B cell (primary cell): ENCODE results near the gene GCKR. TPM values are rescaled to one million over a fixed set of nuclear protein-coding genes. Genes with fewer than 3 reads are reported as not detected.

Source experiments
- ATAC-seq: fragments of 200-7000 bp; cut with Tn5 transposase; one replicate; pipeline ENCODE4 v1.10.0; 2021; ENCODE audit warnings: low read depth, mild to moderate bottlenecking, moderate number of reproducible peaks, moderate library complexity
- CTCF ChIA-PET: fragments of 350-600 bp; sonication (Branson Sonifier 250); formaldehyde crosslinking; loops from one replicate; lab custom pipeline; 2021; ENCODE audit warnings: antibody characterized with exemption, inconsistent platforms; lab: Charles Lee
- POLR2A ChIA-PET: fragments of 350-600 bp; sonication (Branson Sonifier 250); formaldehyde crosslinking; loops from one replicate; lab custom pipeline; 2021; ENCODE audit warnings: antibody characterized with exemption; lab: Charles Lee
- DNase-seq: peaks from one replicate; pipeline ENCODE4 v3.0.0; 2013
- H2AFZ ChIP-seq: 2 replicates; pipeline ENCODE4 v1.6.1; 2012; ENCODE audit warnings: mild to moderate bottlenecking, low read depth, low read length; ENCODE audit not compliant: insufficient read depth, poor library complexity, severe bottlenecking
- H3K27ac ChIP-seq, 2 donors: 1 replicate in 1 of 2; 2 replicates in 1 of 2; pipeline ENCODE4 v1.5.1; 2012 to 2013; ENCODE audit warnings: low read length in 2 of 2, mild to moderate bottlenecking in 2 of 2, moderate library complexity in 1 of 2
- H3K27me3 ChIP-seq, 4 experiments: fragments of 200-600 bp in 1 of 4; sonication (generic) in 1 of 4; replicated peaks in 1 of 4; 1 replicate in 2 of 4; 2 replicates in 2 of 4; pipeline versions ENCODE4 v1.6.1 to v1.7.0; 2013 to 2016; ENCODE audit warnings: low read length in 3 of 4, mild to moderate bottlenecking in 2 of 4, mixed read lengths in 1 of 4, moderate library complexity in 1 of 4; ENCODE audit not compliant: insufficient read depth in 4 of 4, control insufficient read depth in 3 of 4; ENCODE audit errors: control extremely low read depth in 1 of 4
- H3K36me3 ChIP-seq, 2 experiments: replicated peaks in 1 of 2; 1 replicate in 1 of 2; 2 replicates in 1 of 2; pipeline versions ENCODE4 v1.6.1 to v1.7.1; 2013; ENCODE audit warnings: low read length in 1 of 2; ENCODE audit not compliant: insufficient read depth in 2 of 2, control insufficient read depth in 1 of 2; ENCODE audit errors: control extremely low read depth in 1 of 2, extremely low read depth in 1 of 2
- H3K4me1 ChIP-seq, 2 donors: fragments of 200-600 bp in 1 of 2; sonication (generic) in 1 of 2; 1 replicate in 1 of 2; 2 replicates in 1 of 2; pipeline versions ENCODE4 v1.5.1 to v1.6.1; 2013 to 2017; ENCODE audit warnings: low read length in 2 of 2; ENCODE audit not compliant: control insufficient read depth in 2 of 2, insufficient read depth in 2 of 2
- H3K4me2 ChIP-seq: replicated peaks from 2 replicates; pipeline ENCODE3; 2012; ENCODE audit warnings: mild to moderate bottlenecking, low read depth, low read length; ENCODE audit not compliant: poor library complexity, severe bottlenecking
- H3K4me3 ChIP-seq, 5 experiments: fragments of 200-600 bp in 1 of 5; sonication (generic) in 1 of 5; 1 replicate in 3 of 5; 2 replicates in 2 of 5; pipeline versions ENCODE4 v1.5.1 to v1.7.0; 2011 to 2016; ENCODE audit warnings: low read length in 4 of 5, mild to moderate bottlenecking in 4 of 5, low read depth in 2 of 5, control low read depth in 1 of 5, moderate library complexity in 1 of 5; ENCODE audit not compliant: insufficient read depth in 1 of 5; ENCODE audit errors: control extremely low read depth in 1 of 5, extremely low read depth in 1 of 5
- H3K79me2 ChIP-seq: fragments of 200-600 bp; sonication (generic); one replicate; pipeline ENCODE4 v1.6.0; 2016; ENCODE audit warnings: low read length; ENCODE audit not compliant: control insufficient read depth, insufficient read depth
- H3K9ac ChIP-seq: fragments of 200-600 bp; sonication (generic); 2 replicates; pipeline ENCODE4 v1.6.1; 2017; ENCODE audit warnings: mild to moderate bottlenecking, low read length, moderate library complexity
- H3K9me3 ChIP-seq, 3 donors: one replicate each; pipeline versions ENCODE4 v1.6.1 to v1.7.1; 2013; ENCODE audit warnings: low read length in 2 of 3; ENCODE audit not compliant: control insufficient read depth in 2 of 3, insufficient read depth in 1 of 3; ENCODE audit errors: control extremely low read depth in 1 of 3
- H4K20me1 ChIP-seq: 2 replicates; pipeline ENCODE4 v1.6.0; 2012; ENCODE audit warnings: mild to moderate bottlenecking, low read length; ENCODE audit not compliant: insufficient read depth, control insufficient read depth, poor library complexity, severe bottlenecking
- H3K27ac Mint-ChIP-seq: one replicate; pipeline ENCODE4 v1.8.0; 2021; ENCODE audit warnings: mixed read lengths
- H3K27me3 Mint-ChIP-seq: one replicate; pipeline ENCODE4 v1.8.0; 2021; ENCODE audit warnings: mixed read lengths
- H3K4me1 Mint-ChIP-seq: one replicate; pipeline ENCODE4 v1.8.0; 2021; ENCODE audit warnings: mixed read lengths
- H3K4me3 Mint-ChIP-seq: one replicate; pipeline ENCODE4 v1.8.0; 2021; ENCODE audit warnings: mixed read lengths
- H3K9me3 Mint-ChIP-seq: one replicate; pipeline ENCODE4 v1.8.0; 2022; ENCODE audit warnings: mixed read lengths; ENCODE audit not compliant: insufficient read depth
- EZH2 ChIP-seq: IDR thresholded peaks from 2 replicates; pipeline ENCODE4 v1.6.1; 2012; ENCODE audit warnings: borderline replicate concordance, low read depth, mild to moderate bottlenecking, moderate library complexity, low read length; ENCODE audit not compliant: insufficient read depth, poor library complexity, severe bottlenecking
- WGBS: methylation state at CpG from one replicate; pipeline ENCODE4 v1.1.5; 2013; ENCODE audit warnings: missing lambda C conversion rate; ENCODE audit not compliant: insufficient coverage; 5-methylcytosine and 5-hydroxymethylcytosine counted together
- intact Hi-C: fragments of 100-400 bp; cut with micrococcal nuclease; formaldehyde crosslinking; loops from one replicate; pipeline ENCODE4 v1.10.0; 2022
- polyA plus RNA-seq: library from polyadenylated mRNA; depleted of rRNA; stranded (reverse); fragments of >200 nt; gene quantifications from 2 replicates; pipeline ENCODE4 v1.2.3, GENCODE V29; 2012
- total RNA-seq, 2 donors: library from RNA; stranded (reverse); fragments of 120-200 nt in 1 of 2; gene quantifications; 1 replicate in 1 of 2; 2 replicates in 1 of 2; pipeline versions ENCODE4 v1.2.3 to v1.2.4, GENCODE V29; 2013 to 2022
- TF ChIP-seq, protein P1 (sequence below): fragments of 200-600 bp; IDR thresholded peaks from one replicate; pipeline ENCODE4 v1.8.0; 2022; ENCODE audit warnings: antibody characterized with exemption, mild to moderate bottlenecking

The GCKR gene
- total and polyA plus RNA-seq, 2 donors (not counting 1 experiment from before 2014, with no cell fraction given) = not detected

DNA sequence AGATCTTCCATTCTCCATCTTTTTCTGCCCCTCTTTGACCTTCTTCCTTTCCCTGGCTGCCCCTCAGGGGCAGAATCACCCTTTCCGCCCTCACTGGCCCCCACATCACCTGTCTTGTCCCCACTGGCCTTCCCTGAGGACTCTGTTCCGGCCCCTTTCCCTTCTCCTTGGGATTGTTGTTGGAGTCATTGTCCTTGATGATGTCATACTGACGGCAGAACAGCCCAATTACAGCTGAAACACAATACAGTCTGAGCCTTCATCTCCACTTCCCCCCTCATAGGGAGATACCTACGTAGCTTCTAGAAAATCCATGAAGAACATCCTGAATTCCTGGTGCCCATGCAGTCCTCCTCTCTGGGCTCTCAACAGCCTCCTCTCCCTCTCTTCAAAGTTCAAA lies 4.1 kb upstream of the GCKR start:
- Mint-ChIP-seq H3K27ac (no peak overlapping the region), H3K4me1 (peaks cover 28% of the 10 kb centered on the region), H3K9me3 (no peaks in the 10 kb centered on the region), H3K27me3 (peaks cover 40% of the 10 kb centered on the region), H3K4me3 (no peak overlapping the region)
- ATAC-seq = no peak
- no peak for TF ChIP-seq EZH2
- TF ChIP-seq, protein P1, sequence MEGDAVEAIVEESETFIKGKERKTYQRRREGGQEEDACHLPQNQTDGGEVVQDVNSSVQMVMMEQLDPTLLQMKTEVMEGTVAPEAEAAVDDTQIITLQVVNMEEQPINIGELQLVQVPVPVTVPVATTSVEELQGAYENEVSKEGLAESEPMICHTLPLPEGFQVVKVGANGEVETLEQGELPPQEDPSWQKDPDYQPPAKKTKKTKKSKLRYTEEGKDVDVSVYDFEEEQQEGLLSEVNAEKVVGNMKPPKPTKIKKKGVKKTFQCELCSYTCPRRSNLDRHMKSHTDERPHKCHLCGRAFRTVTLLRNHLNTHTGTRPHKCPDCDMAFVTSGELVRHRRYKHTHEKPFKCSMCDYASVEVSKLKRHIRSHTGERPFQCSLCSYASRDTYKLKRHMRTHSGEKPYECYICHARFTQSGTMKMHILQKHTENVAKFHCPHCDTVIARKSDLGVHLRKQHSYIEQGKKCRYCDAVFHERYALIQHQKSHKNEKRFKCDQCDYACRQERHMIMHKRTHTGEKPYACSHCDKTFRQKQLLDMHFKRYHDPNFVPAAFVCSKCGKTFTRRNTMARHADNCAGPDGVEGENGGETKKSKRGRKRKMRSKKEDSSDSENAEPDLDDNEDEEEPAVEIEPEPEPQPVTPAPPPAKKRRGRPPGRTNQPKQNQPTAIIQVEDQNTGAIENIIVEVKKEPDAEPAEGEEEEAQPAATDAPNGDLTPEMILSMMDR = no peak
- Histone ChIP-seq H3K79me2 (no peaks in the 10 kb centered on the region), H3K4me3 (no peak overlapping the region), H4K20me1 (no peaks in the 10 kb centered on the region), H3K4me1 (peaks cover 26 to 29% of the 10 kb centered on the region in 2 donors), H3K36me3 (no peaks in the 10 kb centered on the region), H3K27me3 (peaks cover 0 to 44% (median 31%) of the 10 kb centered on the region in 4 experiments), H3K9ac (no peak overlapping the region), H2AFZ (no peak overlapping the region), H3K9me3 (peaks cover 0 to 6% (median 0%) of the 10 kb centered on the region in 3 donors), H3K27ac (no peak overlapping the region), H3K4me2 (no peak overlapping the region)
- 94% methylated on average over 3 of the region's 4 CpGs for WGBS
- DNase-seq = no peak
- intact Hi-C loops = no loop called here
- CTCF ChIA-PET = no interaction called here
- POLR2A ChIA-PET = no interaction called here

DNA sequence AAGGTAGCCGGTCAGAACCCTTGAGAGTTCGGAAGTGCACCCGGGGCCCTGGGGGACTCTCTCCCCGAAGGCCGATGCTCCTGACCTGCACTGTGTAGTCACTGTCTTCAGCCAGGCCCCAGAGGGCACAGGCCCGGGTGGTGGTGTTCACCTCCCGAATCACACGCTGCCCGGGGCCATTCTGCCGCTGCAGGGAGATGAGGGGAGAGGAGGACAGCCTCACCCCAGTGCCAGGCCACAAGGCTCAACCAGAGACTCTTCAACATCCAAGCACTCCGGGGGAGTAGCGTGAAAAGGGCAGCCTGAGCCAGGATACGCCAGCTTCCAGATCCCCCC lies 2.7 kb upstream of the GCKR start:
- Histone ChIP-seq H2AFZ (no peak overlapping the region), H3K9ac (peak overlapping the region; percentile 61), H3K4me2 (no peak overlapping the region), H3K9me3 (peaks cover 0 to 6% (median 0%) of the 10 kb centered on the region in 3 donors), H3K27ac (no peak overlapping the region), H3K36me3 (no peaks in the 10 kb centered on the region), H3K79me2 (no peaks in the 10 kb centered on the region), H4K20me1 (no peaks in the 10 kb centered on the region), H3K27me3 (peaks cover 0 to 52% (median 37%) of the 10 kb centered on the region in 4 experiments), H3K4me1 (peaks cover 22 to 26% of the 10 kb centered on the region in 2 donors), H3K4me3 (no peak overlapping the region)
- ChIA-PET POLR2A (no interaction called here), CTCF (no interaction called here)
- Mint-ChIP-seq H3K9me3 (no peaks in the 10 kb centered on the region), H3K27ac (no peak overlapping the region), H3K4me3 (peak overlapping the region; percentile 68), H3K4me1 (peaks cover 24% of the 10 kb centered on the region), H3K27me3 (peaks cover 54% of the 10 kb centered on the region)
- WGBS = 99% methylated on average over 10 of the region's 13 CpGs
- DNase-seq = peak; percentile 23
- TF ChIP-seq, protein P1 = no peak
- no peak for TF ChIP-seq EZH2
- intact Hi-C loops = no loop called here
- ATAC-seq = no peak
